ENCODE data around the gene P2RY6. TPM values are rescaled to one million over a fixed set of nuclear protein-coding genes. Genes with fewer than 3 reads are reported as not detected.

The P2RY6 gene
- total and polyA plus RNA-seq, 2 of the 8 experiments (the other 6 are each of a cell fraction or from before 2014, with no cell fraction given), result 0.15 TPM; not detected in 1

- no peak for TF ChIP-seq MAX (IDR thresholded peaks at IDR 0.05)
- no peak for TF ChIP-seq GTF2F1 (IDR thresholded peaks at IDR 0.05; ENCODE audit: borderline replicate concordance, low read depth, low read length)
- no peak for TF ChIP-seq RFX5 (IDR thresholded peaks at IDR 0.05; ENCODE audit: borderline replicate concordance, low read depth, low read length)
Observed at GRCh38 chr11:73262851-73263495, 9.2 kb upstream of the P2RY6 start (continued).

Measured in H1 (cell line).